Measurements from ENCODE around the gene FGD6.

The FGD6 gene

GRCh38 chr12:95151821-95152220, 65.4 kb downstream of the FGD6 start:
- no peak for DNase-seq (ENCODE audit: low read depth)
- TF ChIP-seq POLR2A (IDR thresholded peaks at IDR 0.05; ENCODE audit: extremely low read depth, insufficient read length) (no peak), MYC (IDR thresholded peaks at IDR 0.05; ENCODE audit: low read depth, low read length) (no peak), MAX (IDR thresholded peaks at IDR 0.05; ENCODE audit: low read depth, low read length) (no peak), CTCF (IDR thresholded peaks at IDR 0.05; ENCODE audit: low read depth, low read length) (no peak)

GRCh38 chr12:95151406-95151805, 65.9 kb downstream of the FGD6 start:
- DNase-seq (ENCODE audit: low read depth) = no peak
- TF ChIP-seq MAX (IDR thresholded peaks at IDR 0.05; ENCODE audit: low read depth, low read length) (no peak), POLR2A (IDR thresholded peaks at IDR 0.05; ENCODE audit: extremely low read depth, insufficient read length) (no peak), CTCF (IDR thresholded peaks at IDR 0.05; ENCODE audit: low read depth, low read length) (no peak), MYC (IDR thresholded peaks at IDR 0.05; ENCODE audit: low read depth, low read length) (no peak)
- no peak overlapping the region for H3K4me3 ChIP-seq (ENCODE audit: low read depth, low read length)

More at GRCh38 chr12:95151821-95152220, 65.4 kb downstream of the FGD6 start:
- no peak overlapping the region for H3K4me3 ChIP-seq (ENCODE audit: low read depth, low read length)

- no peak for DNase-seq (ENCODE audit: low read depth)
- TF ChIP-seq POLR2A (IDR thresholded peaks at IDR 0.05; ENCODE audit: extremely low read depth, insufficient read length) = no peak
- no peak for TF ChIP-seq MAX (IDR thresholded peaks at IDR 0.05; ENCODE audit: low read depth, low read length)
- no peak for TF ChIP-seq CTCF (IDR thresholded peaks at IDR 0.05; ENCODE audit: low read depth, low read length)
- no peak for TF ChIP-seq MYC (IDR thresholded peaks at IDR 0.05; ENCODE audit: low read depth, low read length)
- no peak overlapping the region for H3K4me3 ChIP-seq (ENCODE audit: low read depth, low read length)
Observed at GRCh38 chr12:95150501-95150900, 66.8 kb downstream of the FGD6 start.

GRCh38 chr12:95147866-95148265, 69.4 kb downstream of the FGD6 start:
- no peak for DNase-seq (ENCODE audit: low read depth)
- H3K4me3 ChIP-seq (ENCODE audit: low read depth, low read length) = no peak overlapping the region

GRCh38 chr12:95146769-95147168, 70.5 kb downstream of the FGD6 start:
- DNase-seq (ENCODE audit: low read depth) = no peak
- TF ChIP-seq MYC (IDR thresholded peaks at IDR 0.05; ENCODE audit: low read depth, low read length) (no peak), POLR2A (IDR thresholded peaks at IDR 0.05; ENCODE audit: extremely low read depth, insufficient read length) (no peak), CTCF (IDR thresholded peaks at IDR 0.05; ENCODE audit: low read depth, low read length) (no peak), MAX (IDR thresholded peaks at IDR 0.05; ENCODE audit: low read depth, low read length) (no peak)
- H3K4me3 ChIP-seq (ENCODE audit: low read depth, low read length) = no peak overlapping the region

More at GRCh38 chr12:95147866-95148265, 69.4 kb downstream of the FGD6 start:
- TF ChIP-seq MAX (IDR thresholded peaks at IDR 0.05; ENCODE audit: low read depth, low read length) (no peak), POLR2A (IDR thresholded peaks at IDR 0.05; ENCODE audit: extremely low read depth, insufficient read length) (no peak), MYC (IDR thresholded peaks at IDR 0.05; ENCODE audit: low read depth, low read length) (no peak), CTCF (IDR thresholded peaks at IDR 0.05; ENCODE audit: low read depth, low read length) (no peak)
